HG02852 (cell line): ENCODE data around the gene SBK3.
"Not testable (repeated sequence)": the region's sequence is repeated elsewhere in the genome, so short reads cannot be mapped to it uniquely, and the experiment has no call there.

Experiments used
- ATAC-seq: cut with Tn5 transposase; IDR thresholded peaks from one replicate; pipeline ENCODE4 v1.9.1; 2021; ENCODE audit warnings: mild to moderate bottlenecking, moderate library complexity; ENCODE audit not compliant: unreplicated experiment

SBK3 gene

GRCh38 chr19:55576746-55577145, 31.4 kb upstream of the SBK3 start:
- ATAC-seq = no peak

- not testable (repeated sequence) for ATAC-seq
Measured at GRCh38 chr19:55573929-55574328, 28.6 kb upstream of the SBK3 start.

- not testable (repeated sequence) for ATAC-seq
Measured at GRCh38 chr19:55569477-55569876, 24.1 kb upstream of the SBK3 start.

DNA sequence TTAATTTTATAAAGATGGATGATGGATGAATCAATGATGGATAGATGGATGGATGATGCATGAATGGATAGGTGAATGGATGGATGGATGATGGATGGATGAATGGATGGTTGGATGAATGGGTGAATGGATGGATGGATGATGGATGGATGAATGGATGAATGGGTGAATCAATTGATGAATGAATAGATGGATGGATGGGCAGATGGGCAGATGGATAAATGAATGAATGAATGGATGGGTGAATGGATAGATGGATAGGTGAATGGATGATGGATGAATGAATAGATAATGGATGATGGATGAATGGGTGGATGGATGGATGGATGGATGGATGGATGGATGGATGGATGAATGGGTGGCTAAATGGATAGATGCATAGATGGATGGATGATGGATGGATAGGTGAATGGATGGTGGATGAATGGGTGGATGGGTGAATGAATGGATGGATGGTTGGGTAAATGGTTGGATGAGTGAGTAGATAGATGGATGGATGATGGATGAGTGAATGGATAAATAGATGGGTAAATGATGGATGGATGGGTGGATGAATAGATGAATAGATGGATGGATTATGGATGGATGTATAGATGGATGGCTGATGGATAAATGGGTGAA, 22.5 kb upstream of the SBK3 start:
- no peak for ATAC-seq

- no peak for ATAC-seq
Measured at GRCh38 chr19:55566823-55567222, 21.5 kb upstream of the SBK3 start.

- ATAC-seq = no peak
Measured at GRCh38 chr19:55563261-55563690, 17.9 kb upstream of the SBK3 start.

- no peak for ATAC-seq
Measured at GRCh38 chr19:55559684-55560083, 14.3 kb upstream of the SBK3 start.

- no peak for ATAC-seq
Measured at GRCh38 chr19:55554741-55555152, 9.4 kb upstream of the SBK3 start.

DNA sequence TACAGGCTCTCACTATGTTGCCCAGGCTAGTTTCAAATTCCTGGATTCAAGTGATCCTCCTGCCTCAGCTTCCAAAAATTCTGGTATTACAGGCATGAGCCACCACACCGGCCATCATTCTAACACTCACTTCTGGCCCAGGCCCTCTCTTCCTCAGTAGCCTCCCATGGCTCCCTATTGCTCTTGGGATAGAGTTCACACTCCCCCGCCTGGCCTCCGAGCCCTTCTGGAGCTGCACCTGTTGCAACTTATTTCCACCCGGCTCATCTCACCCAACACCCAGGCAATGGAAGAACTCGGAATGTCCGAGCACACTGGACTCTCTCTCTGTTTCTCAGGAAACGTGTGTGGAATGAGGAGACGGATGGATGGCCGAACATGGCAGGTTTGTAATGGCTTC, 9.0 kb upstream of the SBK3 start:
- no peak for ATAC-seq

DNA sequence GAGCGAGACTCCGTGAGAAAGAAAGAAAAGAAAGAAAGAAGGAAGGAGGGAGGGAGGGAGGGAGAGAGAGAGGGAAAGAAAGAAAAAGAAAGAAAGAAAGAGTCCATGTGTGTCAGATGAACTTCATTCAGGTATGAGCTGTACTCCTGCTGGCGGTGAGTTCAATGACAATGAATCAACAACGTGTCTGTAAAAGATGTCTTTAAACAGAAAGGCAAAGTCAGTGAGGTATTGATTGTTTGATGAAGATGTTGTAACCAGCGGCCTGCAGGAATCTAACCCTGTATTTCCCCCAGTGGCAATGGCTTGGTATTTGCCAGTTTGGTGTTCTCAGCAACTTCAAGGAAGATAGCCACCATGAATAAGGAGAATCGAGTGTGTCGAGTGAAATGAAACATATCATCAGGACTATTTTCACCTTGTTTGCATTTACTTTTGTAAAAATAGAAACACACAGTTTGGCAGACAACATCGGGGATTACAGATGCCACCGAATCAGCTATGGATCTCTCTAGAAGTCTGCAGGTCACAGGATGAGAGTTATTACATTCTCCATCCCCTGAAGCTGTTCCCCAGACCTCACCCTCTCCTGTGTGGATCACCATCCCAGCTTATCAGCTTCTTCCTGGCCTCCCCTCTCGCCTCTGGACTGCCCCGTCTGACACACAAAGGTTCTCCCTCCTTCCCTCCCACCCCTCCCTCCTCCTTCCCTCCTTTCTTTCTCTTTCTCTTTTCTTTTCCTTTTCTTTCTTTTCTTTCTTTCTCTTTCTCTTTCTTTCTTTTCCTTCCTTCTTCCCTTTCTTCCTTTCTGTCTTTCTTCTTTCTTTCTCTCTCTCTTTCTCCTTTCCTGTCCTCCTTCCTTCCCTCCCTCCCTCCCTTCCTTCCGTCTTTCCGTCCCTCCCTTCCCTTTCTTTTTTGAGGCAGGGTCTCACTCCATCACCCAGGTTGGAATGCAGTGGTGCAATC, 8.2 kb upstream of the SBK3 start:
- no peak for ATAC-seq

DNA sequence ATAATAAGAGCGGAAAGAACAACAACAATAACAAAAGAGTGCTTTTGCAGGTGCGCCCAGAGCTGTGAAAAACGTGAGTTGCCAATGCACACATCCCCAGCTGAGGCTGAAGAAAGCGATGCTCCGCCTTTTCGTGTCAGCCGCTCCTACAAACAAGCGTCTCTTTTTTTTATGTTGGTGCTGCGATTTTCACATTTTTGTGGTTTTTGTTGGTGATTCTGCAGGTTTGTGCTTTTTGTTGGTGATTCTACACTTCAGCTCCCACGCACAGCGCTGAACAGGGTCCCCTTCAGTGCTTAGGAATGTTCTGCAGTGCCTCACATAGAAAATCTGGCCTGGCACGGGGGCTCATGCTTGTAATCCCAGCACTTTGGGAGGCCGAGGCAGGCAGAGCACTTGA, 7.3 kb upstream of the SBK3 start:
- ATAC-seq = no peak

GRCh38 chr19:55552206-55552605, 6.9 kb upstream of the SBK3 start:
- no peak for ATAC-seq

- ATAC-seq = no peak
Measured at GRCh38 chr19:55550321-55550650, 4.9 kb upstream of the SBK3 start.

GRCh38 chr19:55549500-55550320, 4.4 kb upstream of the SBK3 start:
- ATAC-seq = no peak

DNA sequence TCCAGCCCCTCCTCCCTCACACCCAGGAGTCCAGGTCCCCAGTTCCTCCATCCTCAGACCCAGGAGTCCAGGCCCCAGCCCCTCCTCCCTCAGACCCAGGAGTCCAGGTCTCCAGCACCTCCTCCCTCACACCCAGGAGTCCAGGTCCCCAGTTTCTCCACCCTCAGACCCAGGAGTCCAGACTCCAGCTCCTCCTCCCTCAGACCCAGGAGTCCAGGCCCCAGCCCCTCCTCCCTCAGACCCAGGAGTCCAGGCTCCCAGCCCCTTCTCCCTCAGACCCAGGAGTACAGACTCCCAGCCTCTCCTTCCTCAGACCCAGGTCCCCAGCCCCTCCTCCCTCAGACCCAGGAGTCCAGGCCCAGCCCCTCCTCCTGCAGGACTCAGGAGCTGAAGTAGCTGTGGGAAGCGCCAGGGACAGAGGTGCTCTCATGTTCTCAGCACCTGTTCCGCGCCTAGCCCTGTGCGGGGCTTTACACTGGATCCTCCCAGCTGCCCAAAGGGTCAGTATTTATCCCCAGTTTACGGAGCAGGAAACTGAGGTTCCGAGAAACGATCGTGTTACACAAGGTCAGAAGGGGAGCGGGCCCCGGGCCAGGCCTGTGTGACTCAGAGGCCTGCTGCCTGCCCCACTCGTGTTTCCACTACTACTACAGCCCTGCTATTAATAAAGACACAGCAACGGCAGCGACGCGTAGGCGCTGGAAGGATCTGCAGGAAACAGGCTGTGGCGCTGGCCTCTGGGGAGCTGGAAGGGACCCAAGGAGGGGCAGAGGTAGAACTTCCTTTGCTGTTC, 1.7 kb upstream of the SBK3 start:
- ATAC-seq = no peak

DNA sequence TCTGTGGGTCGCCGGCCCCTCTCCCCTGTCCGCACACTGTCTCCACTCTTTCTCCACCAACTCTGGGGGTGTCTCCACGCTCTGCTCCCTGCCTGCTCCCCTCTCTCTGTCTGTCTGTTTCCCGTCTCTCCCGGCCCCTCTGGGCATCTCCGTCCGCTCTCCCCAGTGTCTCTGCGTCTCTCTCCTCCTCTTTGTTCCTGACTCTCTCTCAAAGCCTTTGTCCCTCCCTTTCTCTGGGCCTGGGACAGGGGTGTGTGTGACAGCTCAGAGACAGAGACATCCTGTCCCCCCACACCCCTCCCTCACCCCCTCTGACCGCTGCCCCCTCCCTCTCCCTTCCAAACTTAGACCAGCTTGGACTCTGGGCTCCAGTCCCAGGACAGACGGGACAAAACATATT, 668 bp upstream of the SBK3 start:
- ATAC-seq = no peak

DNA sequence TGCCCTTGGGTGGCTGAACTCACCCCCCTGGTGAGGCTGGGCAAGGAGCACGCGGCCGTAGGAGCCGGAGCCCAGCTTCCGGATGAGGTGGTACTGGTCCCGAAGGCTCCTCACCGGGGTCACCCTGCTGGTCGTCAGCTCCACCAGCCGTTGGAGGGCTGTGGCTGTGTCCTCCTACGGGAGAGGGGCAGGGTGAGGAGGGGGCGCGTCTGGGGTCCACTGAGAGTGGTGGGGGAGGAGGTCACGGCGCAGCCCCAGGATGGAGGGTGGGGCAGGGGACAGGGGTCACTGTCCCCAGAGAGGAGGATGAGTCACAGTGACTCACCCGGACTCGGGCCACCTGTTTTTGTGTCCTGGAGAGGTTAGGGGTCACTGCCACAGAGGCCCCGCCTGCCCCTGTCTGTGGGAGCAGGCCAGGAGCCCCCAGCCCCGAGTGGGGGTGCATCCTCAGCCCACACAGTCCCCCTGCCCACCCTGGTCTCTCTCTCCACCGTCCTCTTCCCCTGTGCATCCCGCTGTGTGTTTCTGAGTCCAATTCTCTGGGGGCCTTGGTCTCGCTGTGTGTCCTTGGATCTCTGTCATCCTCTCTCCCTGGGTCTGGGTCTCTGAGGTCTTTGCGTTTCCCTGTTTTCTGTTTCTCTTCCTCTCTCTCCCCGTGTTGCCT, 435 bp downstream of the SBK3 start:
- ATAC-seq = no peak

DNA sequence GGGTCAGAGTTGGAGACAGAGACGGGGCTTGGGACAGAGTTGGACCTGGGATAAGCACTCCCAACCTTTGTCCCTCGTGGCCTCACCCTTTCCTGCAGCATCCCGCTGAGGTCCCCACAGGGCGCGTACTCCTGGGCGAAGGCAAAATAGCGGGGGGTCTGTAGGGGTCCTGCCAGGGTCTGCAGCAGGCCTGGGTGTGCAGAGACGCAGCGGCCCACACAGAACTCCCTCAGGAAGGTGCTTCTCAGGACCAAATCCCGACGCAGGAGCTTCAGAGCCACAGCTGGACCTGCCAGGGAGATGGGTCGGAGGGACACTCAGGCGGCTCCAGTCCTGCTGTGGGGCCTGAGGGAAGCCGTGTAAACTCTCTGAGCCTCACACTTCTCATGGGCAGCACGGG, 1.3 kb downstream of the SBK3 start:
- ATAC-seq = no peak

GRCh38 chr19:55543567-55543966, 1.8 kb downstream of the SBK3 start:
- ATAC-seq = no peak

DNA sequence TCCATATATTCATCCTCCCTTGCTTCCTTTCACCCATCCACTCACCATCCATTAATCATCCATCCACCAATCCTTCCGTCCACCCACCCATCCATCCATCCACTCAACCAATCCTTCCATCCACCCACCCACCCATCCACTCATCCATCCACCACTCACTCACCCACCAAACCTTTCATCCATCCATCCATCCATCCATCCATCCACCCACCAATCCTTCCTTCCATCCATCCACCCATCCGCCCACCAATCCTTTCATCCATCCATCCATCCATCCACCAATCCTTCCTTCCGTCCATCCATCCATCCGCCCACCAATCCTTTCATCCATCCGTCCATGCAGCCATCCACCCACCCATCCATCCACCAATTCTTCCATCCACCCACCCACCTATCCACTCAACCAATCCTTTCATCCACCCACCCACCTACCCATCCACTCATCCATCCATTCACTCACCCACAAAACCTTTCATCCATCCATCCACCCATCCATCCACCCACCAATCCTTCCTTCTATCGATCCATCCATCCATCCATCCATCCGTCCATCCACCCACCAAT, 3.0 kb downstream of the SBK3 start:
- ATAC-seq = no peak
